SHP77 treated with DMSO at 0.1 percent for 48 hours (cell line): Measurements from ENCODE around the gene GLIS1.

Experiments used
- DNase-seq: peaks from one replicate; lab custom pipeline; 2025; lab: John Stamatoyannopoulos, UW

GLIS1 gene

GRCh38 chr1:53693773-53694717 is 44.9 kb downstream of the GLIS1 start:
- peak; percentile 46 for DNase-seq

- DNase-seq = no peak
Measured at GRCh38 chr1:53693339-53693738, 45.6 kb downstream of the GLIS1 start.

- no peak for DNase-seq
Measured at GRCh38 chr1:53691326-53691725, 47.6 kb downstream of the GLIS1 start.

- no peak for DNase-seq
Measured at GRCh38 chr1:53690411-53690810, 48.6 kb downstream of the GLIS1 start.

GRCh38 chr1:53689736-53690326 is 49.1 kb downstream of the GLIS1 start:
- DNase-seq = no peak

DNA sequence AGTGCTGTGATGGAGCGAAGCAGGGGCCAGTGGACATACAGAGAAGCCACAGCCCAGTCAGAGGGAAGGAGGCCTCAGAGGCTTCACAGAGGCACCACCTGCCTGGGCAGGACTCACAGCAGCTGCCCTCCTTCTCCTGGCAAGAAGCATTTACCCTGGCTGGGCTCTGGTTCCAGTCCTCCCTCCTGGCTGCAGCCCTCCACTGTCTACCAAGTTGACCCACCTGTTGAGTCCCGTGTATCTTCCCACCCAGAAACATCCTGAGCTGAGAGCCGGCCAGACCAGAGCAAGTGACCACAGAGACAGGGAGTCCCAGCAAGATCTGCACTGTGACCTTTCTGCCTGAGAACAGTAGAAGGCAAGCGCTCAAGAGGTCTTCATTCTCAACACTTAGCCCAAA is 49.7 kb downstream of the GLIS1 start:
- DNase-seq = no peak

DNA sequence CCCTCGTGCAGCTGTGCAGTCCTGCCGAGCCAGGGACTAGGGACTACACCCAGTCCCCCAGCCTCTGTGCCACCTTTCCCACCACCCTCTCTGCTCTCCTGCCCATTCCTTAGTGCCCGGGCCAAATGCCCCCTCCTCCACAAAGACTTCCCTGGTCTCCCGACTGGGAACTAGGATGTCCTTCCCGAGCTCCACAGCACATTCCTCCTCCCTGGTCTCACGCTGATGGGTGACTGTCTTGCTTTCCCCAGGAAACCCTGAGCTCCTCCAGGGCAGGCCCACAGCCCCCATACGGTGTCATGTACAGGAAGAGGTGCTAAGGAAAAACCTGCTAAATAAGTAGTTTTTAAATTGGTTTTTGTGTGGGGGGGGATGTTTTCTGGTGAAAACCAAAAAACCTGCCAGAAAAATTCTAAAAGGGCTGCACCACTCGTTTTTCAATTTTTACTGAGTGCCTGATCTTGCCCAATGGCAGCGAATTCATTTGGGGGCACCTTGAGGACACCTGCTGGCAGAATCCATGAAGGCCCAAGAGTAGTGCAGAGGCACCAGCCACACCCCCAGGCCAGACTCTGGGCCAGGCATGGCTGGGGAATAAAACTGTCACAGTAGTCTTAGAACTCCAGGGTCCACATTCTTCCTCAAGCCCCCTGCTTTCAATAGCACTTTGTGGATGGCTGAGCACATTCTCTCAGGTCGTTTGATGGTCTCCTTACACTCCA is 50.4 kb downstream of the GLIS1 start:
- no peak for DNase-seq

DNA sequence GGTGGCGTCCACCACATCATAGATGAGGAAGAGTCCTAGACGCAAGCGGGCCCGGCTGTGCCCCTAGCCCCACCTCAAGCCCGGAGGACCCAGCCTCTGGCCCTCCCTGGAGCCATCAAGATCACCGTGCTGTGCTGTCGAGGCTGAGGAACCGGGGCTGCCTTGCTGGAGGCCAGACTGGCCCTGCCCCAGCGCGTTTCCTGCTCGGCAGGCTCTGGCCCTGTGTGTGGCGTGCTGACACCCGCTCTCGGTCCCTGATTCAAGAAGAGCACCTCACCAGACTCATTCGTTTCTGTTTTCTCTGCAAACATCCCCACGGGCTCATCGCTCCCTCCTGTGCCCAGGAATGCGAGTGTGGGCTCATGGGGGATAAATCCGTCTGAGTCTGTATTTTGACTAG is 51.1 kb downstream of the GLIS1 start:
- no peak for DNase-seq

- DNase-seq = no peak
Measured at GRCh38 chr1:53687426-53687825, 51.5 kb downstream of the GLIS1 start.

GRCh38 chr1:53686965-53687267 is 52.0 kb downstream of the GLIS1 start:
- no peak for DNase-seq

- no peak for DNase-seq
Measured at GRCh38 chr1:53686091-53686964, 52.6 kb downstream of the GLIS1 start.

GRCh38 chr1:53685272-53686051 is 53.5 kb downstream of the GLIS1 start:
- DNase-seq = no peak

- no peak for DNase-seq
Measured at GRCh38 chr1:53684741-53685140, 54.2 kb downstream of the GLIS1 start.

DNA sequence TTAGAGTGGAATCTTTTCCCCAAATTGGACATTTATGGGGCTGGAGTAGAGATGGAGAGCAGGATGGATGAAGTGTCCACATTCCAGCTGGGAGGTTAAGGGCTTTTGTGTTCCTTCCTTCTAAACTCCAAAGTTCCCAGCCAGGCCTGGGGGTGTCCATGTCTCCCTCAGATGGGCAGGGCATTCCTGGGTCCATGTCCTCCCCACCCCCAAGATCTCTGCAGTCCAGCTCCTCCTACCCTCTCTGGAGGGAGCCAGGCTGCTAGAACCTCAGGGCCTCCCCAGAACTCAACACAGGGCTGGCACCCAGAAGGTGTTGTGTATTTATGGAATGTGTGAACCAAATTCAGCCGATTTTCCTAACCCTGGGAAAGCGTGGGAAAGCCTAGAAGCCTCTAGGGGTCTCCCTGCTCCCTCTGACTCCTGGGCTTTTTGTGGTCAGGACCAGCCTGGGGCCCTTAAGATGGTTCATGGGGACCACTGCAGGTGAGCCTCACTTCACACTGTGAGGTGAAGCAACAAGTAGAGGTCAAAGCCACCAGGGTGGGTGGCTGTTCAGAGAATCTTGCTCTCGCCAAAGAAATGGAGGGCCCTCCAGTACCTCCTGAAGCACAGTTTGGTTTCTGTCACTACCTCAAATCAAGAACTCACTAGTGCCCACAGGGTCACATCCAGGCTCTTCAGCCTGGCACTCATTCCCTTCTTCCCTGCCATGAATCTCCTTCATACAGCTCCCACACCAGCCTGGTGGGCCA is 54.8 kb downstream of the GLIS1 start:
- no peak for DNase-seq

- no peak for DNase-seq
Measured at GRCh38 chr1:53682881-53683280, 56.1 kb downstream of the GLIS1 start.

DNA sequence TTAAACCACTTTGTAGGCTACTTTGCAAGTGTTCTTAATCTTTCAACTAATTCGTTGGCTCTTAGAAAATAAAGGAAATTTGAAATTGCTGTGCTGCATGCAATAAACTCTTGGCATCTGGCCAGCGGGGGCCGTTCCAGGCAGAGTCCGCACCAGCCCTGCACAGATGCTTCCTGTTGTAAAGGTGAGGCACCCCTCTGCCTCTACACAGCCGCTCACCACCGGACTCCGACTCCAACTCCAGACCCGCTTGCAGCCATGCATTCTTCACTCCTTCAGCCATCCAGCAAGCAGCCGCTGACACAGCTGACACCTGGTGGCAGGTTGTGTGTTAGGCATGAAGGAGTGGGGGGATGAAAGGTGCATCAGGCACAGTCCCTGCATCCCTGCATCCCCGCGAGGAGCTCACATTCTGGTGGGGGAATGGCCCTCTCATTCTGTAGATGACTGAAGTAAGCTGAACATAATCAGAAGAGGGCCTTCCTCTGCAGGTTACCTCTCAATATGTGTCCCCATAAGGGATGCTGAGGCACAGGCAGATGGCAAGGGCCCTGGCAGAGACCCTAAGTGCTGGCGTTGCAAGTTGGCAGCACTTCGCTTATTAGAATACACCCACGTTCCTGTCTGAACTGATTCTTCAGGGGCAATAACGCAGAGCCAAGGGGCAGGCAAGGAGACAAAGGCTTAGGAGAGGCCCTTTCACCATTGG is 56.8 kb downstream of the GLIS1 start:
- DNase-seq = no peak

DNA sequence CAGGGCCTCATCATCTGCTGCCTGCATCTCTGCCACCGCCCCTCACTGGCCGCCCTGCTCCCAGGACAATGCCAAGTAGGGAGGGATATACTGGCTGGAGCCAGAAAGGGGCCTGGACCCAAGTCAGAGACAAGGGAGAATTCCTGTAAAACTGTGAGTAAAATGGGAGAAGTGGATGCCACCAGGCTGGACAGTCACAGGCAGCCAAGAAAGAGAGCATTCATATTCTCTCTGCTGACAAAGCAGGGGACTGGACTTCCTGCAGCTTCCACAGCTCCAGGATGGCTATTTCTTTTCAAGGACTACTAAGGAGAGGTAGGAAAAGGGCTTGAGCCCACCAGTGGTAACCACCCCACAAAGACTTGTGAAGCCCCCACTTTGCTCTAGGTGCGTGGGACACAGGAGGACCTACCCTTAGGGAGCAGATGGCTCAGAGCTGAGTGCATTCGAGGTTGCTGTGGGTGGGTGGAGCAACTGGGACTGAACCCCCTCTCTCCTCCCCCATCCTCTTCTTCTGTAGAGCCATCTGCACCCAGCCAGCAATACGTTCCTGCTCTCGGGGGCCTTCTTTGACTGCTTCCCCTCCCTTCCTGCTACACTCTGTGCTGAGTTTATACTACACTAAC is 57.5 kb downstream of the GLIS1 start:
- no peak for DNase-seq

DNA sequence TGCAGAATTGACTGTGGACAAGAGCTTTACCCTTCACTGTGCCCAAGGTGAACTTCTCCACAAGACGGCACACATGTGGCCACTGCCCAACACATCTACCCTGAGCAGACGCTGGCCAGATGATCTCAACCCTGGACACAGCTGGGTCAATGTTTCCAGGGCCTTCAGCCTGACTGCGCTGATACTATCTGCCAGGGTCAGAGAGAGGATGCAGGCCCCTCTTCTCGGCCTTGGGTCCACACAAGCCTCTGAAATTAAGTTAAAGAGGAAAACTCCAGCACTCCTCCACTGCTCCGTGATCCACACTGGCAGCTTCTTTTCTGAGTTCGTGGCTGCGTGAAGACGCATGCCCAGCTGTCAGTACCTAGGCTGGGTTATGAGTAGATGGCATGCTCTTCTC is 58.1 kb downstream of the GLIS1 start:
- DNase-seq = no peak
